SK-N-SH treated with all-trans-retinoic acid at 6 μM for 48 hours (cell line): ENCODE results near the gene CDS1.

Source experiments
- ARNTL ChIP-seq: fragments of 450-650 bp; formaldehyde crosslinking; IDR thresholded peaks from 2 replicates; pipeline ENCODE4 v1.5.0; 2020; ENCODE audit warnings: low read depth, mild to moderate bottlenecking, moderate library complexity, borderline replicate concordance
- GLIS3 ChIP-seq: fragments of 250-450 bp; sonication (Bioruptor Pico); IDR thresholded peaks from 2 replicates; pipeline ENCODE4 v1.5.0; 2020; ENCODE audit warnings: mild to moderate bottlenecking, moderate library complexity
- OSR1 ChIP-seq: fragments of 250-450 bp; sonication (Bioruptor Pico); IDR thresholded peaks from 2 replicates; pipeline ENCODE4 v1.8.0; 2022; ENCODE audit warnings: moderate library complexity, mild to moderate bottlenecking, inconsistent platforms
- PPARA ChIP-seq: fragments of 250-450 bp; sonication (Bioruptor Pico); IDR thresholded peaks from 2 replicates; pipeline ENCODE4 v1.5.0; 2020; ENCODE audit warnings: mild to moderate bottlenecking, borderline replicate concordance
- RARB ChIP-seq: fragments of 250-450 bp; sonication (Bioruptor Pico); IDR thresholded peaks from 2 replicates; pipeline ENCODE4 v1.8.0; 2021; ENCODE audit warnings: mild to moderate bottlenecking, moderate library complexity
- TCF4 ChIP-seq: fragments of 250-450 bp; sonication (Bioruptor Pico); IDR thresholded peaks from 2 replicates; pipeline ENCODE4 v1.8.0; 2021; ENCODE audit warnings: mild to moderate bottlenecking, moderate library complexity, borderline replicate concordance
- ZC3H10 ChIP-seq: fragments of 250-450 bp; sonication (Bioruptor Pico); IDR thresholded peaks from 2 replicates; pipeline ENCODE4 v1.5.1; 2021; ENCODE audit warnings: mild to moderate bottlenecking, moderate library complexity
- ZFP30 ChIP-seq: fragments of 450-650 bp; formaldehyde crosslinking; IDR thresholded peaks from 2 replicates; pipeline ENCODE4 v1.5.0; 2022; ENCODE audit warnings: mild to moderate bottlenecking, moderate library complexity
- ZNF565 ChIP-seq: fragments of 450-650 bp; formaldehyde crosslinking; conservative IDR thresholded peaks from 2 replicates; pipeline ENCODE4 v1.5.0; 2020; ENCODE audit warnings: low read depth, mild to moderate bottlenecking, moderate library complexity
- ZNF8 ChIP-seq: fragments of 450-650 bp; formaldehyde crosslinking; IDR thresholded peaks from 2 replicates; pipeline ENCODE4 v1.5.0; 2020; ENCODE audit warnings: mild to moderate bottlenecking, moderate library complexity
- TF ChIP-seq, protein P1 (sequence below): fragments of 250-450 bp; sonication (Bioruptor Pico); IDR thresholded peaks from 2 replicates; pipeline ENCODE4 v1.5.0; 2020; ENCODE audit warnings: mild to moderate bottlenecking, moderate library complexity
- TF ChIP-seq, protein P2 (sequence below): fragments of 250-450 bp; sonication (Bioruptor Pico); IDR thresholded peaks from 2 replicates; pipeline ENCODE4 v1.5.1; 2020; ENCODE audit warnings: low read depth, mild to moderate bottlenecking, moderate library complexity
- TF ChIP-seq, protein P3 (sequence below): fragments of 250-450 bp; sonication (Bioruptor Pico); IDR thresholded peaks from 2 replicates; pipeline ENCODE4 v1.5.1; 2021; ENCODE audit warnings: mild to moderate bottlenecking, moderate library complexity
- TF ChIP-seq, protein P4 (sequence below): fragments of 250-450 bp; sonication (Bioruptor Pico); IDR thresholded peaks from 2 replicates; pipeline ENCODE4 v1.8.0; 2020; ENCODE audit warnings: mild to moderate bottlenecking, moderate library complexity, borderline replicate concordance

DNA sequence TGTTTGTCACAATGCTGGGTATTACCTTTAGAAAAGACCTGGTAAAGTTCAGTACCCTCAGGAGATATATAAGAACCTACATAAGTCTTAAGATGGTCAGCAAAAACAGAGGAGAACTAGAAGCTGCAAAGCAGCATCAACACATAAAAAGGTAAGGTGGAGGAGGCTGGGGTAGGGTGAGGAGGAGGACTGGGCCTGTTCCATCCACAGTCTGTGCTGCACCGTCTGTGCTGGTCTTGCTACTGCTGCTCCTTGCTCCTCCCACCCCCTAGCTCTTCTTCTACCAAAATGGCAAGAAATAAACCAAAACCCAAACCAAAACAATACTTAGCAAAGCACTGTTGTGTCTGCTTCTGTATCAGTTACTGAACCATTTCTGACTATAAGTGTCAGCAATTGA is 102.2 kb downstream of the CDS1 start:
- TF ChIP-seq, protein P1, sequence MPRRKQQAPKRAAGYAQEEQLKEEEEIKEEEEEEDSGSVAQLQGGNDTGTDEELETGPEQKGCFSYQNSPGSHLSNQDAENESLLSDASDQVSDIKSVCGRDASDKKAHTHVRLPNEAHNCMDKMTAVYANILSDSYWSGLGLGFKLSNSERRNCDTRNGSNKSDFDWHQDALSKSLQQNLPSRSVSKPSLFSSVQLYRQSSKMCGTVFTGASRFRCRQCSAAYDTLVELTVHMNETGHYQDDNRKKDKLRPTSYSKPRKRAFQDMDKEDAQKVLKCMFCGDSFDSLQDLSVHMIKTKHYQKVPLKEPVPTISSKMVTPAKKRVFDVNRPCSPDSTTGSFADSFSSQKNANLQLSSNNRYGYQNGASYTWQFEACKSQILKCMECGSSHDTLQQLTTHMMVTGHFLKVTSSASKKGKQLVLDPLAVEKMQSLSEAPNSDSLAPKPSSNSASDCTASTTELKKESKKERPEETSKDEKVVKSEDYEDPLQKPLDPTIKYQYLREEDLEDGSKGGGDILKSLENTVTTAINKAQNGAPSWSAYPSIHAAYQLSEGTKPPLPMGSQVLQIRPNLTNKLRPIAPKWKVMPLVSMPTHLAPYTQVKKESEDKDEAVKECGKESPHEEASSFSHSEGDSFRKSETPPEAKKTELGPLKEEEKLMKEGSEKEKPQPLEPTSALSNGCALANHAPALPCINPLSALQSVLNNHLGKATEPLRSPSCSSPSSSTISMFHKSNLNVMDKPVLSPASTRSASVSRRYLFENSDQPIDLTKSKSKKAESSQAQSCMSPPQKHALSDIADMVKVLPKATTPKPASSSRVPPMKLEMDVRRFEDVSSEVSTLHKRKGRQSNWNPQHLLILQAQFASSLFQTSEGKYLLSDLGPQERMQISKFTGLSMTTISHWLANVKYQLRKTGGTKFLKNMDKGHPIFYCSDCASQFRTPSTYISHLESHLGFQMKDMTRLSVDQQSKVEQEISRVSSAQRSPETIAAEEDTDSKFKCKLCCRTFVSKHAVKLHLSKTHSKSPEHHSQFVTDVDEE (CRISPR knock-in tag), result no peak
- TF ChIP-seq, protein P2, sequence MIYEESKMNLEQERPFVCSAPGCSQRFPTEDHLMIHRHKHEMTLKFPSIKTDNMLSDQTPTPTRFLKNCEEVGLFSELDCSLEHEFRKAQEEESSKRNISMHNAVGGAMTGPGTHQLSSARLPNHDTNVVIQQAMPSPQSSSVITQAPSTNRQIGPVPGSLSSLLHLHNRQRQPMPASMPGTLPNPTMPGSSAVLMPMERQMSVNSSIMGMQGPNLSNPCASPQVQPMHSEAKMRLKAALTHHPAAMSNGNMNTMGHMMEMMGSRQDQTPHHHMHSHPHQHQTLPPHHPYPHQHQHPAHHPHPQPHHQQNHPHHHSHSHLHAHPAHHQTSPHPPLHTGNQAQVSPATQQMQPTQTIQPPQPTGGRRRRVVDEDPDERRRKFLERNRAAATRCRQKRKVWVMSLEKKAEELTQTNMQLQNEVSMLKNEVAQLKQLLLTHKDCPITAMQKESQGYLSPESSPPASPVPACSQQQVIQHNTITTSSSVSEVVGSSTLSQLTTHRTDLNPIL, result no peak
- TF ChIP-seq PPARA, result no peak
- no peak for TF ChIP-seq ZNF565
- TF ChIP-seq, protein P3, sequence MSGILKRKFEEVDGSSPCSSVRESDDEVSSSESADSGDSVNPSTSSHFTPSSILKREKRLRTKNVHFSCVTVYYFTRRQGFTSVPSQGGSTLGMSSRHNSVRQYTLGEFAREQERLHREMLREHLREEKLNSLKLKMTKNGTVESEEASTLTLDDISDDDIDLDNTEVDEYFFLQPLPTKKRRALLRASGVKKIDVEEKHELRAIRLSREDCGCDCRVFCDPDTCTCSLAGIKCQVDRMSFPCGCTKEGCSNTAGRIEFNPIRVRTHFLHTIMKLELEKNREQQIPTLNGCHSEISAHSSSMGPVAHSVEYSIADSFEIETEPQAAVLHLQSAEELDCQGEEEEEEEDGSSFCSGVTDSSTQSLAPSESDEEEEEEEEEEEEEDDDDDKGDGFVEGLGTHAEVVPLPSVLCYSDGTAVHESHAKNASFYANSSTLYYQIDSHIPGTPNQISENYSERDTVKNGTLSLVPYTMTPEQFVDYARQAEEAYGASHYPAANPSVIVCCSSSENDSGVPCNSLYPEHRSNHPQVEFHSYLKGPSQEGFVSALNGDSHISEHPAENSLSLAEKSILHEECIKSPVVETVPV, result no peak
- TF ChIP-seq ZFP30, result no peak
- TF ChIP-seq, protein P4, sequence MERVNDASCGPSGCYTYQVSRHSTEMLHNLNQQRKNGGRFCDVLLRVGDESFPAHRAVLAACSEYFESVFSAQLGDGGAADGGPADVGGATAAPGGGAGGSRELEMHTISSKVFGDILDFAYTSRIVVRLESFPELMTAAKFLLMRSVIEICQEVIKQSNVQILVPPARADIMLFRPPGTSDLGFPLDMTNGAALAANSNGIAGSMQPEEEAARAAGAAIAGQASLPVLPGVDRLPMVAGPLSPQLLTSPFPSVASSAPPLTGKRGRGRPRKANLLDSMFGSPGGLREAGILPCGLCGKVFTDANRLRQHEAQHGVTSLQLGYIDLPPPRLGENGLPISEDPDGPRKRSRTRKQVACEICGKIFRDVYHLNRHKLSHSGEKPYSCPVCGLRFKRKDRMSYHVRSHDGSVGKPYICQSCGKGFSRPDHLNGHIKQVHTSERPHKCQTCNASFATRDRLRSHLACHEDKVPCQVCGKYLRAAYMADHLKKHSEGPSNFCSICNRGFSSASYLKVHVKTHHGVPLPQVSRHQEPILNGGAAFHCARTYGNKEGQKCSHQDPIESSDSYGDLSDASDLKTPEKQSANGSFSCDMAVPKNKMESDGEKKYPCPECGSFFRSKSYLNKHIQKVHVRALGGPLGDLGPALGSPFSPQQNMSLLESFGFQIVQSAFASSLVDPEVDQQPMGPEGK (CRISPR knock-in tag), result no peak
- TF ChIP-seq OSR1, result no peak
- TF ChIP-seq ZC3H10 (CRISPR knock-in tag), result no peak
- no peak for TF ChIP-seq TCF4 (CRISPR knock-in tag)
- no peak for TF ChIP-seq RARB (CRISPR knock-in tag)
- no peak for TF ChIP-seq GLIS3 (CRISPR knock-in tag)
- TF ChIP-seq ARNTL (CRISPR knock-in tag), result no peak
- TF ChIP-seq ZNF8 (CRISPR knock-in tag), result no peak
